Stomach (tissue), 9 donors: ENCODE results near the gene PNCK. TPM values are rescaled to one million over a fixed set of nuclear protein-coding genes. Genes with fewer than 3 reads are reported as not detected.

Source experiments
- DNase-seq, 2 donors: peaks; one replicate each; pipeline versions ENCODE4 v3.0.0 to v3.0.0-alpha.2; 2013 to 2019
- H3K27ac ChIP-seq, 5 donors: fragments of 200-600 bp in 4 of 5; sonication (generic) in 4 of 5; one replicate each; pipeline ENCODE4 v1.5.1; 2013 to 2019; ENCODE audit warnings: mild to moderate bottlenecking in 1 of 5, moderate library complexity in 1 of 5
- H3K27me3 ChIP-seq, 3 donors: fragments of 200-600 bp; sonication (generic); one replicate each; pipeline ENCODE4 v1.5.1; 2017 to 2019; ENCODE audit warnings: mixed run types in 1 of 3
- H3K36me3 ChIP-seq, 4 donors: fragments of 200-600 bp; sonication (generic); 1 replicate in 3 of 4; 2 replicates in 1 of 4; pipeline ENCODE4 v1.5.1; 2016 to 2019
- H3K4me1 ChIP-seq, 4 donors: fragments of 200-600 bp; sonication (generic); one replicate each; pipeline ENCODE4 v1.5.1; 2016 to 2019
- H3K4me3 ChIP-seq, 4 donors: fragments of 200-600 bp; sonication (generic) in 3 of 4; one replicate each; pipeline ENCODE4 v1.5.1; 2016 to 2019; ENCODE audit warnings: mild to moderate bottlenecking in 1 of 4
- H3K9me3 ChIP-seq, 4 donors: fragments of 200-600 bp; sonication (generic); one replicate each; pipeline ENCODE4 v1.5.1; 2016 to 2019
- EP300 ChIP-seq: sonication (generic); formaldehyde crosslinking; IDR thresholded peaks from one replicate; pipeline ENCODE4 v1.6.1; 2017; ENCODE audit warnings: antibody characterized with exemption
- POLR2A ChIP-seq, 4 donors: fragments of 450-650 bp; IDR thresholded peaks; one replicate each; pipeline ENCODE4 v1.6.1; 2016; ENCODE audit warnings: antibody characterized with exemption in 4 of 4, control low read depth in 2 of 4, mild to moderate bottlenecking in 1 of 4, moderate library complexity in 1 of 4
- POLR2AphosphoS5 ChIP-seq, 3 donors: sonication (generic); formaldehyde crosslinking; IDR thresholded peaks; one replicate each; pipeline ENCODE4 v1.6.1; 2016; ENCODE audit warnings: antibody characterized with exemption in 3 of 3
- WGBS, 5 donors: extraction: QIAGEN DNeasy Blood & Tissue Kit in 3 of 5; methylation state at CpG; one replicate each; pipeline versions ENCODE4 v1.1.5 to v1.1.7; 2013 to 2018; 5-methylcytosine and 5-hydroxymethylcytosine counted together
- intact Hi-C: fragments of 100-400 bp; cut with DNase I; formaldehyde crosslinking; loops from one replicate; pipeline ENCODE4 v1.15.1; 2023; ENCODE audit warnings: low total_unique reads
- polyA plus RNA-seq, 3 donors: library from polyadenylated mRNA; stranded (reverse); fragments of 200-250 nt; gene quantifications; one replicate each; pipeline ENCODE4 v1.2.3, GENCODE V29; 2013
- total RNA-seq, 5 donors: library from RNA; depleted of rRNA; stranded (reverse); fragments of >200 nt; gene quantifications; one replicate each; pipeline versions ENCODE4 v1.1.0 to v1.2.3, GENCODE V29; 2014 to 2016
- TF ChIP-seq, protein P1 (sequence below), 7 experiments: fragments of 450-650 bp in 4 of 7; fragments of 200-600 bp in 3 of 7; sonication (generic) in 3 of 7; IDR thresholded peaks; one replicate each; pipeline ENCODE4 v1.5.1; 2016 to 2019; ENCODE audit warnings: antibody characterized with exemption in 7 of 7, control low read depth in 2 of 7, mild to moderate bottlenecking in 1 of 7
- donor health status: healthy with polysubstance abuse.
- donor health status: Bipolar disorder and iron deficiency.
- donor health status: healthy.

The PNCK gene
- total and polyA plus RNA-seq, 8 donors: 0.44 to 21.0 (median 8.3) TPM; not detected in 1

DNA sequence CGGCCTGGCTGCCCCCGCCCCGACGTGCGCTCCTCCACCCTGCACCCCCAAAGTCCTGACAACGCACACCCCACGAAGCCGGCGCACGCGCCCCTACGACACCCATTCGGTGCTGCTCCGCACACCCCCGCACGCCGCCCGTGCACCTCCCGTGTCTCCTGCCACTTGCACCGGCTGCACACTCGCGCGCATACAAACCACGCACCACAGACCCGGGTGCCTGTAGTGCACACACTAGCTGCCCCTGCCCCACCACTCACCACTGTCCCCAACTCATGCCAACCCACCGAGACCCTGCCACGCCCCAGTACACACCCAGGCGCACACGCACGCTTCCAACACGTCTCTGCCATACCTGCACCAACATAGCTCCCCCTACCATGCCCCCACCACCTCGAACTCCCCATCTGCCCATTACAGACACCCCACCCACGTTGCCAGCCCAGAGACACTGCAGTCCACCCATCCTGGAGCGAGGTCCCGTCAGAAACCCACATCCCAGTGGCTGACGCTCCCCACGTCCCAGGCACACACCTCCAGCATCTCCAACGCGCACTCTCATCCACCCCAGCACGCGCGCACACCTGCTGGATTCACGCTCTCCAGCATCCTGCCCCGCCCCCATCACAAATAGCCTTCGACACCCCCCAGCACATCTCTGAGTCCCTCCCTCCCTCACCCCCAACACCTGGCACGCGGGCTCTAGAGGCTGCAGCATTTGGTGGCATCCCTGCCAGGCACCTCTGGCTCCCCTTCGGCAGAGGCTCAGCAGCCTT is 30.8 kb downstream of the PNCK start:
- no peak for TF ChIP-seq POLR2A (IDR thresholded peaks at IDR 0.05)
- TF ChIP-seq POLR2AphosphoS5 (IDR thresholded peaks at IDR 0.05): no peak
- TF ChIP-seq, protein P1, sequence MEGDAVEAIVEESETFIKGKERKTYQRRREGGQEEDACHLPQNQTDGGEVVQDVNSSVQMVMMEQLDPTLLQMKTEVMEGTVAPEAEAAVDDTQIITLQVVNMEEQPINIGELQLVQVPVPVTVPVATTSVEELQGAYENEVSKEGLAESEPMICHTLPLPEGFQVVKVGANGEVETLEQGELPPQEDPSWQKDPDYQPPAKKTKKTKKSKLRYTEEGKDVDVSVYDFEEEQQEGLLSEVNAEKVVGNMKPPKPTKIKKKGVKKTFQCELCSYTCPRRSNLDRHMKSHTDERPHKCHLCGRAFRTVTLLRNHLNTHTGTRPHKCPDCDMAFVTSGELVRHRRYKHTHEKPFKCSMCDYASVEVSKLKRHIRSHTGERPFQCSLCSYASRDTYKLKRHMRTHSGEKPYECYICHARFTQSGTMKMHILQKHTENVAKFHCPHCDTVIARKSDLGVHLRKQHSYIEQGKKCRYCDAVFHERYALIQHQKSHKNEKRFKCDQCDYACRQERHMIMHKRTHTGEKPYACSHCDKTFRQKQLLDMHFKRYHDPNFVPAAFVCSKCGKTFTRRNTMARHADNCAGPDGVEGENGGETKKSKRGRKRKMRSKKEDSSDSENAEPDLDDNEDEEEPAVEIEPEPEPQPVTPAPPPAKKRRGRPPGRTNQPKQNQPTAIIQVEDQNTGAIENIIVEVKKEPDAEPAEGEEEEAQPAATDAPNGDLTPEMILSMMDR (IDR thresholded peaks at IDR 0.05): no peak
- no peak for TF ChIP-seq EP300
- Histone ChIP-seq H3K36me3 (no peaks in the 10 kb centered on the region), H3K4me3 (peak overlapping the region in 3 of 4 donors; percentile 8 to 40 (median 24)), H3K9me3 (peaks cover 0 to 4% (median 0%) of the 10 kb centered on the region in 4 donors), H3K27me3 (peaks cover 24 to 84% (median 68%) of the 10 kb centered on the region in 3 donors), H3K4me1 (peaks cover 0 to 42% (median 39%) of the 10 kb centered on the region in 4 donors), H3K27ac (no peak overlapping the region)
- WGBS, 5 donors: 2 to 50% (median 9%) methylated on average over 14 to 48 of the region's 48 CpGs
- no peak for DNase-seq
- intact Hi-C loops: no loop called here

DNA sequence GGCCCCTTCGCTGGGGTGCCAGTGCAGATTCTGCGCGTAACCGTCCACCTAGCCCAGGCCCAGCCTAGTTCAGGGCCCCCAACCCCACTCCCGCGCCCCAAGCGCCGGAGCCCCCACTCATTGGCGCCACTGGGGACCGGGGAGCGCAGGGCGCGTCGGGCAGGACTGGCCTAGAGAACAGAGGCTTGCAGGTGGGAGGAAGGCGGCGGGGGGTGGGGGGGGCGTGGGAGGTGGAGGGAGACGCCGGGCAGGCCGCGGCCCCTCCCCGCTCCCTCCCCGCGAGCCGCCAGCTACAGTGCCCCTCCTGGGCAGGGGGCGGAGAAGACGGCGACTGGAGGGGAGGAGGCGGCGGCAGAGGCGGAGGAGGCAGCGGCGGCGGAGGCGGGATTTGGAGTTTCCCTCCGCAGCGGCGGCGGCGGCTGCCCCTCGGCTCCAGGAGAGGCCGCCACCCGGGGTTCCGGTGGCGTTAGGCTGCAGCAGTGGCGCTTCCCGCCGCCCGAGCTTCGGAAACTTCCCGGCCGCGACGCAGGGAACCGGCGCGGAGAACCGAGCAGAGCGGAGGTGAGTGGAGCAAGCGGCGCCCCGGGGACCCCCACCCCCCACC is 31.5 kb downstream of the PNCK start:
- TF ChIP-seq EP300 (no peak), POLR2AphosphoS5 (IDR thresholded peaks at IDR 0.05) (no peak), POLR2A (IDR thresholded peaks at IDR 0.05) (no peak)
- TF ChIP-seq, protein P1 (IDR thresholded peaks at IDR 0.05): no peak
- H3K4me1 ChIP-seq: peaks cover 0 to 35% (median 33%) of the 10 kb centered on the region in 4 donors
- WGBS, 5 donors: 0 to 31% (median 26%) methylated on average over 18 to 53 of the region's 62 CpGs
- DNase-seq: peak in 1 of 2 donors; percentile 53
- H3K27ac ChIP-seq: no peak overlapping the region
- intact Hi-C loops: no loop called here
- H3K9me3 ChIP-seq: no peaks in the 10 kb centered on the region
- H3K36me3 ChIP-seq: no peaks in the 10 kb centered on the region
- H3K4me3 ChIP-seq: peak overlapping the region; percentile 2 to 40 (median 22)
- H3K27me3 ChIP-seq: peaks cover 18 to 77% (median 61%) of the 10 kb centered on the region in 3 donors

DNA sequence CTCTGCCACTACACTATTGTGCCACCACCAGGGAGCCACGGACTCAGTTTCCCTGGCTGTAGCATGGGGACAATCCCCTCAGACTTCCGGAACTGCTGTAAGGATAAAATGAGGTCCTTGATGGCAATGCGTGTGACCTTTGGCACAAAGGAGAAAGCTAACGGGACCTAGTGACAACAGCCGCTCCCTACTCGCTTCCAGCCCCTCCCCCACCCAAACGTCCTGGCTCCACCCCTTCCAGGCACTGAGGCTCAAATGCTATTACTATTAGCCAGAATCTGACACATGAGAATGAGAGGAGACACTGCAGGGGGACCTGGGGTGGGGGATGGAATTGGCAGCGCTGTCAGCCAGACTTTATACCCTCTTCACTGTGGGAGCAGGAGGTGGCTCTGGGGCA is 32.0 kb downstream of the PNCK start:
- H3K9me3 ChIP-seq: no peaks in the 10 kb centered on the region
- TF ChIP-seq, protein P1 (IDR thresholded peaks at IDR 0.05): no peak
- TF ChIP-seq EP300: no peak
- no peak for TF ChIP-seq POLR2A (IDR thresholded peaks at IDR 0.05)
- no peak for TF ChIP-seq POLR2AphosphoS5 (IDR thresholded peaks at IDR 0.05)
- peaks cover 0 to 29% (median 28%) of the 10 kb centered on the region in 4 donors for H3K4me1 ChIP-seq
- H3K27me3 ChIP-seq: peaks cover 18 to 72% (median 56%) of the 10 kb centered on the region in 3 donors
- no peaks in the 10 kb centered on the region for H3K36me3 ChIP-seq
- no peak for DNase-seq
- 7 to 30% (median 20%) methylated on average over 8 of the region's 8 CpGs for WGBS, 5 donors
- H3K27ac ChIP-seq: no peak overlapping the region
- intact Hi-C loops: no loop called here
- H3K4me3 ChIP-seq: peak overlapping the region in 1 of 4 donors; percentile 40

GRCh38 chrX:153640736-153641575 is 32.7 kb downstream of the PNCK start:
- Histone ChIP-seq H3K4me1 (peaks cover 0 to 28% (median 22%) of the 10 kb centered on the region in 4 donors), H3K4me3 (no peak overlapping the region), H3K27ac (no peak overlapping the region), H3K9me3 (no peaks in the 10 kb centered on the region), H3K36me3 (no peaks in the 10 kb centered on the region), H3K27me3 (peaks cover 18 to 65% (median 49%) of the 10 kb centered on the region in 3 donors)
- intact Hi-C loops: no loop called here
- WGBS, 5 donors: 53 to 61% (median 59%) methylated on average over 9 to 26 of the region's 26 CpGs
- TF ChIP-seq POLR2A (IDR thresholded peaks at IDR 0.05) (no peak), POLR2AphosphoS5 (IDR thresholded peaks at IDR 0.05) (no peak), EP300 (no peak)
- TF ChIP-seq, protein P1 (IDR thresholded peaks at IDR 0.05): no peak
- DNase-seq: peak; percentile 3 to 16
